Body of pancreas (tissue), 4 donors: ENCODE measurements around the gene GUCY2C.

ENCODE experiments used
- POLR2A ChIP-seq, 3 donors: fragments of 450-650 bp; IDR thresholded peaks; one replicate each; pipeline ENCODE4 v1.6.1; 2016; ENCODE audit warnings: antibody characterized with exemption in 3 of 3, mild to moderate bottlenecking in 2 of 3
- TF ChIP-seq, protein P1 (sequence below), 7 experiments: fragments of 450-650 bp in 4 of 7; fragments of 200-600 bp in 3 of 7; sonication (generic) in 3 of 7; IDR thresholded peaks; one replicate each; pipeline ENCODE4 v1.5.1; 2016 to 2019; ENCODE audit warnings: antibody characterized with exemption in 7 of 7

DNA sequence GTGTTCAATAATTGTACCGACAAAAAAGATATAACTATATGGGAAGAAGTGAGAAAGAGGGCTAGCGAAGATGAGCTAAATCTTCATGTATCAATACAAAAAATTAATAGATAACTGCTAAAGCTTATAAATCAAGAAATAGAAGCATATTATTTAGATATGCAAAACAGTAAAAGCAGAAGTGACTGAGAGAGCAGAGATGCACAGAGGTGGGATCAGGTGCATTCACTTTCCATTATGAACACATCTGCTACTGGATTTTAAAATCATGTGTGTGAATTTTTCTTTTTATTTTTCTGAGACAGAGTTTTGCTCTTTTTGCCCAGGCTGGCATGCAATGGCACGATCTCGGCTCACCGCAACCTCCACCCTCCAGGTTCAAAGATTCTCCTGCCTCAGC lies 33.4 kb downstream of the GUCY2C start:
- TF ChIP-seq, protein P1, sequence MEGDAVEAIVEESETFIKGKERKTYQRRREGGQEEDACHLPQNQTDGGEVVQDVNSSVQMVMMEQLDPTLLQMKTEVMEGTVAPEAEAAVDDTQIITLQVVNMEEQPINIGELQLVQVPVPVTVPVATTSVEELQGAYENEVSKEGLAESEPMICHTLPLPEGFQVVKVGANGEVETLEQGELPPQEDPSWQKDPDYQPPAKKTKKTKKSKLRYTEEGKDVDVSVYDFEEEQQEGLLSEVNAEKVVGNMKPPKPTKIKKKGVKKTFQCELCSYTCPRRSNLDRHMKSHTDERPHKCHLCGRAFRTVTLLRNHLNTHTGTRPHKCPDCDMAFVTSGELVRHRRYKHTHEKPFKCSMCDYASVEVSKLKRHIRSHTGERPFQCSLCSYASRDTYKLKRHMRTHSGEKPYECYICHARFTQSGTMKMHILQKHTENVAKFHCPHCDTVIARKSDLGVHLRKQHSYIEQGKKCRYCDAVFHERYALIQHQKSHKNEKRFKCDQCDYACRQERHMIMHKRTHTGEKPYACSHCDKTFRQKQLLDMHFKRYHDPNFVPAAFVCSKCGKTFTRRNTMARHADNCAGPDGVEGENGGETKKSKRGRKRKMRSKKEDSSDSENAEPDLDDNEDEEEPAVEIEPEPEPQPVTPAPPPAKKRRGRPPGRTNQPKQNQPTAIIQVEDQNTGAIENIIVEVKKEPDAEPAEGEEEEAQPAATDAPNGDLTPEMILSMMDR (IDR thresholded peaks at IDR 0.05): no peak
- TF ChIP-seq POLR2A (IDR thresholded peaks at IDR 0.05): no peak
